Ovary (tissue), 9 donors: ENCODE data around the gene CDH23. TPM values are rescaled to one million over a fixed set of nuclear protein-coding genes. Genes with fewer than 3 reads are reported as not detected.

Source experiments
- DNase-seq, 5 donors: peaks; one replicate each; pipeline ENCODE4 v3.0.0-alpha.2; 2019 to 2020
- H3K27ac ChIP-seq, 2 donors: fragments of 200-600 bp; one replicate each; pipeline versions ENCODE4 v1.5.1 to v1.8.0; 2019 to 2022
- H3K27me3 ChIP-seq: fragments of 200-600 bp; one replicate; pipeline ENCODE4 v1.8.0; 2022
- H3K36me3 ChIP-seq: fragments of 200-600 bp; sonication (generic); one replicate; pipeline ENCODE4 v1.5.1; 2019
- H3K4me1 ChIP-seq: one replicate; pipeline ENCODE4 v1.8.1; 2013; ENCODE audit warnings: mild to moderate bottlenecking, moderate library complexity; ENCODE audit not compliant: insufficient read depth
- H3K4me3 ChIP-seq: fragments of 200-600 bp; sonication (generic); one replicate; pipeline ENCODE4 v1.5.1; 2017
- H3K9me3 ChIP-seq, 2 donors: fragments of 200-600 bp in 1 of 2; sonication (generic) in 1 of 2; one replicate each; pipeline versions ENCODE4 v1.5.1 to v1.8.1; 2013 to 2019; ENCODE audit warnings: mild to moderate bottlenecking in 1 of 2, moderate library complexity in 1 of 2
- EP300 ChIP-seq: sonication (generic); formaldehyde crosslinking; IDR thresholded peaks from one replicate; pipeline ENCODE4 v1.6.1; 2017; ENCODE audit warnings: antibody characterized with exemption
- POLR2A ChIP-seq: fragments of 450-650 bp; IDR thresholded peaks from one replicate; pipeline ENCODE4 v1.6.1; 2017; ENCODE audit warnings: antibody characterized with exemption, mild to moderate bottlenecking, moderate library complexity
- WGBS, 3 donors: extraction: QIAGEN DNeasy Blood & Tissue Kit in 1 of 3; methylation state at CpG; one replicate each; pipeline versions ENCODE4 v1.1.5 to v1.1.7; 2013 to 2017; 5-methylcytosine and 5-hydroxymethylcytosine counted together
- intact Hi-C, 4 donors: fragments of 100-400 bp; cut with DNase I; formaldehyde crosslinking; loops; one replicate each; pipeline versions ENCODE4 v1.11.0 to v1.15.1; 2022 to 2023
- polyA plus RNA-seq, 2 donors: library from polyadenylated mRNA; stranded (reverse); fragments of 200-250 nt in 1 of 2; fragments of 350-450 nt in 1 of 2; fragmentation: Illumina TruSeq in 1 of 2; extraction: RNeasy Lipid Tissue Mini Kit (QIAGEN cat#74804) in 1 of 2; gene quantifications; one replicate each; pipeline ENCODE4 v1.2.3, GENCODE V29; 2013 to 2014
- total RNA-seq, 7 donors: library from RNA; depleted of rRNA in 2 of 7; stranded (reverse); fragments of >200 nt in 2 of 7; fragmentation: NEBNext Ultra II Directional in 3 of 7; extraction: Animal tissue kit (Norgen Biotek cat#: 25700) in 3 of 7; gene quantifications; one replicate each; pipeline versions ENCODE4 v1.1.0 to v1.2.4, GENCODE V29; 2016 to 2023
- TF ChIP-seq, protein P1 (sequence below), 3 donors: fragments of 450-650 bp in 2 of 3; fragments of 200-600 bp in 1 of 3; IDR thresholded peaks; one replicate each; pipeline versions ENCODE4 v1.5.1 to v1.8.0; 2016 to 2022; ENCODE audit warnings: antibody characterized with exemption in 3 of 3, mild to moderate bottlenecking in 1 of 3
- donor health status: DM: no; HTN: no; CAD: no; lungs with moderate emphysema.
- donor health status: DM: no; HTN: no; CAD: no.
- donor health status: Bipolar disorder and iron deficiency.
- donor health status: DM: yes; HTN: yes; CAD: no.
- donor health status: DM: no; HTN: no; CAD: no.
- donor health status: DM: yes; HTN: yes; CAD: no.

CDH23 gene
- total and polyA plus RNA-seq, 9 donors = 7.5 to 108 (median 39.1) TPM

DNA sequence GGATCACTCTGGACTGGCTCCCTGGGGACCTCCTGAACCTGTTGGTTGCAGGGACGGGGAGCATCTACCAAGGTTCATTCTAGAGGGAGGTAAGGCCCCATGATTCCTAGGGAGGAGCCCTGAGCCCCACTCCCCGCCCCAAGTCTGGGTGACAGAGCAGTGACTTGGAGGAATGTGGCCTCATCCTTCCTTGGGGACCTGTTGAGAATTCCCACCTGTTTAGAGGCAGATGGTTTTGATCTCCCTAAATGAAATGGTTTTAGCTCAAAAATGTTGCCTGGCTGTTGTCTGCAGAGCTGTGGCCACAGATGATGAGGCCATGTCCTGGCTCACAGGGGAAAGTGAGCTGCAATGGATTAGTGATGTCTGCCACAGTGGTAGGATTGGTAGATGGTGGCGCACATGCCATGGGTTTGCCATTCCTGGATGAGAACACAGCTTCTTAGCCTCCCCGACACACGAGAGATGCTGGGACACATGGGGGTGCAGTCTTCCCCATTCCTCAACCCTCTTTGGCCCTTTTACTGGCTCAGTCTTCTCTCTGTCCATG lies 310.6 kb downstream of the CDH23 start:
- H3K27me3 ChIP-seq = no peaks in the 10 kb centered on the region
- WGBS, 3 donors = 95 to 99% (median 95%) methylated on average over 5 of the region's 5 CpGs
- no peaks in the 10 kb centered on the region for H3K36me3 ChIP-seq
- peaks cover under 1% of the 10 kb centered on the region for H3K4me1 ChIP-seq
- DNase-seq = no peak
- H3K27ac ChIP-seq = no peak overlapping the region
- intact Hi-C loops = loop anchor here (5.0 to 10.0 kb wide), 4 partner anchors 310 to 395 kb away; partner anchors contain the start of genes CDH23 (in 1 of the 4) and SLC29A3 (in 1 of the 4)
- no peak overlapping the region for H3K4me3 ChIP-seq
- no peaks in the 10 kb centered on the region for H3K9me3 ChIP-seq
- TF ChIP-seq POLR2A (no peak), EP300 (no peak)
- TF ChIP-seq, protein P1, sequence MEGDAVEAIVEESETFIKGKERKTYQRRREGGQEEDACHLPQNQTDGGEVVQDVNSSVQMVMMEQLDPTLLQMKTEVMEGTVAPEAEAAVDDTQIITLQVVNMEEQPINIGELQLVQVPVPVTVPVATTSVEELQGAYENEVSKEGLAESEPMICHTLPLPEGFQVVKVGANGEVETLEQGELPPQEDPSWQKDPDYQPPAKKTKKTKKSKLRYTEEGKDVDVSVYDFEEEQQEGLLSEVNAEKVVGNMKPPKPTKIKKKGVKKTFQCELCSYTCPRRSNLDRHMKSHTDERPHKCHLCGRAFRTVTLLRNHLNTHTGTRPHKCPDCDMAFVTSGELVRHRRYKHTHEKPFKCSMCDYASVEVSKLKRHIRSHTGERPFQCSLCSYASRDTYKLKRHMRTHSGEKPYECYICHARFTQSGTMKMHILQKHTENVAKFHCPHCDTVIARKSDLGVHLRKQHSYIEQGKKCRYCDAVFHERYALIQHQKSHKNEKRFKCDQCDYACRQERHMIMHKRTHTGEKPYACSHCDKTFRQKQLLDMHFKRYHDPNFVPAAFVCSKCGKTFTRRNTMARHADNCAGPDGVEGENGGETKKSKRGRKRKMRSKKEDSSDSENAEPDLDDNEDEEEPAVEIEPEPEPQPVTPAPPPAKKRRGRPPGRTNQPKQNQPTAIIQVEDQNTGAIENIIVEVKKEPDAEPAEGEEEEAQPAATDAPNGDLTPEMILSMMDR (IDR thresholded peaks at IDR 0.05) = no peak

DNA sequence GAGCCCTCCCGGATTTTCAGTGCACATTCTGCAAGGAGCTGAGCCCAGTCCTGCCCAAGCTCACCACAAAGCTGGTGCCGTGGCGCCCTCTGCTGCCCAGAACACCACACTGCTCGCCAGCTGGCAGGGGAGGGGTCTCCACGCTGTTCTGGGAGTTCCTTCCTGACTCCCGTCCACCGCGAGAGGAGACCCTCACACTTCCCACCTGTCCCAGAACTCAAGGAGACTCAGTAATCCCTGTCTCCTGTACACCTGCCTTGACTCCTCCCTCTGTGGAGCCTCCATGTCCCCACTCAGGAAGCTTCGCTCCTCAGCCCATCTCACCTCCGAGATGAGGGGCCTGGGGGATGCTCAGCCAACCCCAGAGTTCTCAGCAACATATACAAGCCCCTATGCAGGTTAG lies 311.6 kb downstream of the CDH23 start:
- peak; percentile 48 to 83 (median 74) for DNase-seq
- 16 to 18% (median 16%) methylated on average over 10 of the region's 10 CpGs for WGBS, 3 donors
- peaks cover 6% of the 10 kb centered on the region for H3K4me1 ChIP-seq
- no peaks in the 10 kb centered on the region for H3K27me3 ChIP-seq
- intact Hi-C loops = loop anchor here (2.0 to 10.0 kb wide), 5 partner anchors 311 to 396 kb away; partner anchors contain the start of genes CDH23 (in 1 of the 4) and SLC29A3 (in 1 of the 4)
- H3K36me3 ChIP-seq = no peaks in the 10 kb centered on the region
- no peak overlapping the region for H3K4me3 ChIP-seq
- TF ChIP-seq, protein P1 (IDR thresholded peaks at IDR 0.05) = peak; percentile 65 to 87 (median 67)
- TF ChIP-seq EP300 = no peak
- H3K27ac ChIP-seq = no peak overlapping the region
- H3K9me3 ChIP-seq = no peaks in the 10 kb centered on the region

DNA sequence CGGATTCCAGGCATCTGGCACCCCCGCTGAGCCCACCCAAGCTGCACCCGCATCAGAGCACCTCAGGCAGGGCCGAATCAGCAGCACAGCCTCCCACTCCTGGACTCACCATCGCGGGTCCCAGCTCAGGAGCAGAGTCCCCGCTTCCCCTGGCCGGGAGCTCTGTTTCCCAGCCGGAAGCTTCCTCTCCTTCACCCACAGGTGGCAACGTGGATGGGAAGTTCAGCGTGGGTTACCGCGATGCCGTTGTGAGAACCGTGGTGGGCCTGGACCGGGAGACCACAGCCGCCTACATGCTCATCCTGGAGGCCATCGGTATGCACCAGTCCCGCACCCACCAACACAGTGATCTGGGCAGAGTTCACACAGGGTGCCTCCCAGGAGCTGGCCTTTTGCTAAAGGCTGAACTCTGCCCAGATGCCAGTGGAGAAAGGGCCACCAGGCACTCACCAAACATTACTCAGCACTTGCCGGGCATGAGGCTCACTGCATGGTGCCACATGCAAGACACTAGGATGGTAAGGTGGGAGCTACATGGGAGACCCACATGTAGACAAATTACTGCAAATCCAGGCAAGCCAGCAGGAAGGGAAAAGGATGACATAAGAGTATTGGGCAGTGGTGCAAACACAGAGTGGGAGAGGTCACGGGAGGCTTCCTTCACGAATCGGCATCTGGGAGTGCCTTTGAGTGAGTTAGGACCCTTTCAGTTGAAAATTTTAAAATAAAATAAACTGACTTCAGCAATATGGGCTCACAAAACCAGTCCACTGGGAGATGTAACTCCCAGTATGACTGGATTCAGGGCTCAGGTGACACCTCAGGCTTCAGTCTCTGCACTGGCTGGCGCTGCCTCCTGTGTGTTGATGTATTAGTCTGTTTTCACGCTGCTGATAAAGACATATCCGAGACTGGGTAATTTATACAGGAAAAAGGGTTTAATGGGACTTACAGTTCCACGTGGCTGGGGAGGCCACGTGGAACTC lies 312.5 kb downstream of the CDH23 start:
- H3K4me1 ChIP-seq = peaks cover 12% of the 10 kb centered on the region
- intact Hi-C loops = loop anchor here (2.0 to 10.0 kb wide), 5 partner anchors 312 to 397 kb away; partner anchors contain the start of genes CDH23 (in 1 of the 4) and SLC29A3 (in 1 of the 4)
- no peak overlapping the region for H3K4me3 ChIP-seq
- WGBS, 3 donors = 67 to 74% (median 72%) methylated on average over 25 to 28 of the region's 28 CpGs
- DNase-seq = no peak
- no peaks in the 10 kb centered on the region for H3K9me3 ChIP-seq
- TF ChIP-seq EP300 (no peak), POLR2A (no peak)
- TF ChIP-seq, protein P1 (IDR thresholded peaks at IDR 0.05) = no peak
- no peak overlapping the region for H3K27ac ChIP-seq
- H3K27me3 ChIP-seq = no peaks in the 10 kb centered on the region
- H3K36me3 ChIP-seq = no peaks in the 10 kb centered on the region

DNA sequence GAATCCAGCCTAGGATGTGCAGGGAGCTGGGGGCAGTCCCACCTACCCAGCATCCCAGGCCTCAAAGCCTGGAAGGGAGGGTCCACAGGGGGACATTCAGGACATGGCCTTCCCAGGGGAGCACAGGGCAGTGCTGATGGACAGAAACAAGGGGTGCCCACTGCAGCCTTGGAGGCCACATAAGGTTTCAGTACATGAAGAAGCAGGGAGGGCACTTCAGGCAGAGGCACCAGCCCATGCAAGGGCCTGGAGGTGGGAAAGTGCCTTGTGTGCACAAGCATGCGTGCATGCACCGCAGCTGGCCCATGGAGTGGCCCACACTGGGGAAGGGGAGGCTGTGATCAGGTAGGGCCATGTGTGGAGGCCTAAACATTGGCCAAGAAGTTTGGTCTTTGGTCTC lies 313.8 kb downstream of the CDH23 start:
- 95 to 100% (median 97%) methylated on average over 2 of the region's 2 CpGs for WGBS, 3 donors
- H3K4me3 ChIP-seq = no peak overlapping the region
- no peak overlapping the region for H3K27ac ChIP-seq
- no peaks in the 10 kb centered on the region for H3K36me3 ChIP-seq
- peaks cover 25% of the 10 kb centered on the region for H3K4me1 ChIP-seq
- intact Hi-C loops = loop anchor here in 1 of 4 donors (5.0 kb wide), 1 partner anchor 62 kb away; the partner anchor contains the start of gene VSIR
- H3K27me3 ChIP-seq = no peaks in the 10 kb centered on the region
- no peaks in the 10 kb centered on the region for H3K9me3 ChIP-seq
- DNase-seq = peak in 1 of 5 donors; percentile 28
- no peak for TF ChIP-seq POLR2A
- TF ChIP-seq, protein P1 (IDR thresholded peaks at IDR 0.05) = no peak
- no peak for TF ChIP-seq EP300
